ENCODE results near the gene SLC41A1.

GRCh38 chr1:205805082-205805711 is 7.8 kb downstream of the SLC41A1 start:
- no peak for TF ChIP-seq EP300 (IDR thresholded peaks at IDR 0.05)
- no peak for TF ChIP-seq POLR2A (IDR thresholded peaks at IDR 0.05)
- no peak for TF ChIP-seq POLR2AphosphoS5 (IDR thresholded peaks at IDR 0.05)
- TF ChIP-seq, protein P1, sequence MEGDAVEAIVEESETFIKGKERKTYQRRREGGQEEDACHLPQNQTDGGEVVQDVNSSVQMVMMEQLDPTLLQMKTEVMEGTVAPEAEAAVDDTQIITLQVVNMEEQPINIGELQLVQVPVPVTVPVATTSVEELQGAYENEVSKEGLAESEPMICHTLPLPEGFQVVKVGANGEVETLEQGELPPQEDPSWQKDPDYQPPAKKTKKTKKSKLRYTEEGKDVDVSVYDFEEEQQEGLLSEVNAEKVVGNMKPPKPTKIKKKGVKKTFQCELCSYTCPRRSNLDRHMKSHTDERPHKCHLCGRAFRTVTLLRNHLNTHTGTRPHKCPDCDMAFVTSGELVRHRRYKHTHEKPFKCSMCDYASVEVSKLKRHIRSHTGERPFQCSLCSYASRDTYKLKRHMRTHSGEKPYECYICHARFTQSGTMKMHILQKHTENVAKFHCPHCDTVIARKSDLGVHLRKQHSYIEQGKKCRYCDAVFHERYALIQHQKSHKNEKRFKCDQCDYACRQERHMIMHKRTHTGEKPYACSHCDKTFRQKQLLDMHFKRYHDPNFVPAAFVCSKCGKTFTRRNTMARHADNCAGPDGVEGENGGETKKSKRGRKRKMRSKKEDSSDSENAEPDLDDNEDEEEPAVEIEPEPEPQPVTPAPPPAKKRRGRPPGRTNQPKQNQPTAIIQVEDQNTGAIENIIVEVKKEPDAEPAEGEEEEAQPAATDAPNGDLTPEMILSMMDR (IDR thresholded peaks at IDR 0.05), result no peak
